ENCODE data around the gene MTFR1L. TPM values are rescaled to one million over a fixed set of nuclear protein-coding genes. Genes with fewer than 3 reads are reported as not detected.

MTFR1L gene
- total RNA-seq, 2 experiments from 2014 or later: 36.6 to 37.7 TPM

- Mint-ChIP-seq H3K9me3 (no peaks in the 10 kb centered on the region), H3K27ac (no peak overlapping the region), H3K4me1 (no peaks in the 10 kb centered on the region), H3K36me3 (ENCODE audit: low read depth) (peaks cover 14% of the 10 kb centered on the region), H3K27me3 (no peaks in the 10 kb centered on the region), H3K4me3 (no peak overlapping the region)
- CTCF ChIA-PET: no interaction called here
- no peak for DNase-seq
- POLR2A ChIA-PET: no interaction called here
Measured at GRCh38 chr1:25847929-25848328, 28.2 kb downstream of the MTFR1L start.

- ChIA-PET POLR2A (no interaction called here), CTCF (interaction anchor here (0.6 kb wide), 1 partner anchor 41 kb away, joined by 3 read pairs; no protein-coding TSS in a partner anchor)
- Mint-ChIP-seq H3K9me3 (no peaks in the 10 kb centered on the region), H3K27me3 (no peaks in the 10 kb centered on the region), H3K4me3 (no peak overlapping the region), H3K4me1 (no peaks in the 10 kb centered on the region), H3K27ac (no peak overlapping the region), H3K36me3 (ENCODE audit: low read depth) (peaks cover 14% of the 10 kb centered on the region)
- DNase-seq: no peak
Measured at GRCh38 chr1:25848531-25848930, 28.8 kb downstream of the MTFR1L start.

GRCh38 chr1:25854554-25854953, 34.8 kb downstream of the MTFR1L start:
- POLR2A ChIA-PET: no interaction called here
- peaks cover 19% of the 10 kb centered on the region for H3K36me3 Mint-ChIP-seq (ENCODE audit: low read depth)
- H3K27ac Mint-ChIP-seq: no peak overlapping the region
- DNase-seq: no peak
- CTCF ChIA-PET: interaction anchor here (1.1 to 1.3 kb wide), 2 partner anchors 41 to 315 kb away, joined by 3 read pairs; partner anchors contain the start of gene ZNF593
- H3K4me1 Mint-ChIP-seq: peaks cover 12% of the 10 kb centered on the region
- no peaks in the 10 kb centered on the region for H3K9me3 Mint-ChIP-seq
- no peak overlapping the region for H3K4me3 Mint-ChIP-seq
- no peaks in the 10 kb centered on the region for H3K27me3 Mint-ChIP-seq

- ChIA-PET POLR2A (interaction anchor here (1.0 to 2.4 kb wide), 2 partner anchors 13 to 35 kb away, joined by 4 to 7 read pairs; no protein-coding TSS in a partner anchor), CTCF (no interaction called here)
- no peak overlapping the region for H3K27ac Mint-ChIP-seq
- no peaks in the 10 kb centered on the region for H3K27me3 Mint-ChIP-seq
- H3K36me3 Mint-ChIP-seq (ENCODE audit: low read depth): peaks cover 7% of the 10 kb centered on the region
- no peak for DNase-seq
- peaks cover 24% of the 10 kb centered on the region for H3K4me1 Mint-ChIP-seq
- H3K4me3 Mint-ChIP-seq: no peak overlapping the region
- no peaks in the 10 kb centered on the region for H3K9me3 Mint-ChIP-seq
Measured at GRCh38 chr1:25856856-25857255, 37.1 kb downstream of the MTFR1L start.

- peaks cover 5% of the 10 kb centered on the region for H3K36me3 Mint-ChIP-seq (ENCODE audit: low read depth)
- DNase-seq: no peak
- POLR2A ChIA-PET: interaction anchor here (0.6 to 2.4 kb wide), 3 partner anchors 19 to 39 kb away, joined by 3 to 7 read pairs (median 5); partner anchors contain the start of gene MTFR1L
Measured at GRCh38 chr1:25858494-25858893, 38.7 kb downstream of the MTFR1L start.

GRCh38 chr1:25858906-25859789, 39.4 kb downstream of the MTFR1L start, which contains the start of gene AUNIP:
Gene AUNIP, minus strand, starts transcription at chr1:25859457. Its CDS starts 100 bp downstream, at chr1:25859357.
- CTCF ChIA-PET: no interaction called here
- Mint-ChIP-seq H3K27ac (peak within 1 kb of the TSS; percentile 92), H3K4me3 (peak within 1 kb of the TSS; percentile 94), H3K27me3 (no peaks in the 10 kb centered on the region), H3K9me3 (no peaks in the 10 kb centered on the region), H3K36me3 (ENCODE audit: low read depth) (peaks cover 5% of the 10 kb centered on the region), H3K4me1 (peaks cover 24% of the 10 kb centered on the region)
- POLR2A ChIA-PET: interaction anchor here (0.5 to 2.4 kb wide), 6 partner anchors 11 to 46 kb away, joined by 3 to 7 read pairs (median 4); partner anchors contain the start of genes MTFR1L and PAQR7
- peak; percentile 91 for DNase-seq

More at GRCh38 chr1:25858494-25858893, 38.7 kb downstream of the MTFR1L start:
- Mint-ChIP-seq H3K4me3 (peak overlapping the region; percentile 94), H3K27ac (peak overlapping the region; percentile 35), H3K9me3 (no peaks in the 10 kb centered on the region), H3K4me1 (peaks cover 24% of the 10 kb centered on the region), H3K27me3 (no peaks in the 10 kb centered on the region)
- CTCF ChIA-PET: no interaction called here

- CTCF ChIA-PET: interaction anchor here (0.5 kb wide), 1 partner anchor 454 kb away, joined by 3 read pairs; no protein-coding TSS in a partner anchor
- Mint-ChIP-seq H3K27ac (peak overlapping the region; percentile 16), H3K27me3 (no peaks in the 10 kb centered on the region), H3K9me3 (no peaks in the 10 kb centered on the region), H3K4me3 (no peak overlapping the region), H3K4me1 (peaks cover 24% of the 10 kb centered on the region), H3K36me3 (ENCODE audit: low read depth) (no peaks in the 10 kb centered on the region)
- DNase-seq: no peak
- POLR2A ChIA-PET: interaction anchor here (0.8 to 1.9 kb wide), 3 partner anchors 9 to 21 kb away, joined by 3 to 4 read pairs (median 3); partner anchors contain the start of gene PAQR7
Measured at GRCh38 chr1:25861316-25862286, 41.8 kb downstream of the MTFR1L start.

GRCh38 chr1:25862785-25863485, 43.2 kb downstream of the MTFR1L start:
- Mint-ChIP-seq H3K9me3 (no peaks in the 10 kb centered on the region), H3K4me3 (no peak overlapping the region), H3K36me3 (ENCODE audit: low read depth) (no peaks in the 10 kb centered on the region), H3K27me3 (no peaks in the 10 kb centered on the region), H3K4me1 (peaks cover 24% of the 10 kb centered on the region), H3K27ac (no peak overlapping the region)
- ChIA-PET POLR2A (interaction anchor here (1.2 kb wide), 1 partner anchor 10 kb away, joined by 3 read pairs; no protein-coding TSS in a partner anchor), CTCF (no interaction called here)
- DNase-seq: no peak

- Mint-ChIP-seq H3K27ac (no peak overlapping the region), H3K9me3 (no peaks in the 10 kb centered on the region), H3K36me3 (ENCODE audit: low read depth) (no peaks in the 10 kb centered on the region), H3K27me3 (no peaks in the 10 kb centered on the region), H3K4me3 (no peak overlapping the region), H3K4me1 (peaks cover 18% of the 10 kb centered on the region)
- POLR2A ChIA-PET: no interaction called here
- CTCF ChIA-PET: no interaction called here
- no peak for DNase-seq
Measured at GRCh38 chr1:25863486-25864262, 43.9 kb downstream of the MTFR1L start.

GRCh38 chr1:25864434-25864833, 44.7 kb downstream of the MTFR1L start:
- no peaks in the 10 kb centered on the region for H3K36me3 Mint-ChIP-seq (ENCODE audit: low read depth)
- peaks cover 13% of the 10 kb centered on the region for H3K4me1 Mint-ChIP-seq
- no peak overlapping the region for H3K4me3 Mint-ChIP-seq
- H3K27ac Mint-ChIP-seq: no peak overlapping the region
- POLR2A ChIA-PET: no interaction called here
- H3K27me3 Mint-ChIP-seq: no peaks in the 10 kb centered on the region
- no peaks in the 10 kb centered on the region for H3K9me3 Mint-ChIP-seq
- DNase-seq: no peak
- CTCF ChIA-PET: interaction anchor here (0.9 kb wide), 1 partner anchor 33 kb away, joined by 4 read pairs; no protein-coding TSS in a partner anchor

GRCh38 chr1:25866288-25866687, 46.5 kb downstream of the MTFR1L start:
- no peaks in the 10 kb centered on the region for H3K36me3 Mint-ChIP-seq (ENCODE audit: low read depth)
- no peaks in the 10 kb centered on the region for H3K27me3 Mint-ChIP-seq
- peaks cover 3% of the 10 kb centered on the region for H3K4me1 Mint-ChIP-seq
- POLR2A ChIA-PET: no interaction called here
- no peaks in the 10 kb centered on the region for H3K9me3 Mint-ChIP-seq
- H3K27ac Mint-ChIP-seq: no peak overlapping the region
- DNase-seq: no peak
- CTCF ChIA-PET: no interaction called here
- no peak overlapping the region for H3K4me3 Mint-ChIP-seq
